HFF-Myc (cell line): ENCODE data around the gene MTG1.

Experiments used
- DNase-seq: peaks from one replicate; pipeline ENCODE4 v3.0.0-alpha.2; 2011; ENCODE audit warnings: low read depth; ENCODE audit errors: extremely low read depth
- H3K4me3 ChIP-seq: replicated peaks from 2 replicates; pipeline ENCODE4 v1.5.1; 2011; ENCODE audit warnings: low read depth, mild to moderate bottlenecking, control low read depth, low read length
- CTCF ChIP-seq: IDR thresholded peaks from 2 replicates; pipeline ENCODE4 v1.5.1; 2012; ENCODE audit warnings: mild to moderate bottlenecking, low read depth, low read length, control low read depth; ENCODE audit errors: missing control alignments

Gene MTG1

GRCh38 chr10:133451346-133451745 is 57.4 kb downstream of the MTG1 start:
- DNase-seq: no peak
- TF ChIP-seq CTCF: no peak

DNA sequence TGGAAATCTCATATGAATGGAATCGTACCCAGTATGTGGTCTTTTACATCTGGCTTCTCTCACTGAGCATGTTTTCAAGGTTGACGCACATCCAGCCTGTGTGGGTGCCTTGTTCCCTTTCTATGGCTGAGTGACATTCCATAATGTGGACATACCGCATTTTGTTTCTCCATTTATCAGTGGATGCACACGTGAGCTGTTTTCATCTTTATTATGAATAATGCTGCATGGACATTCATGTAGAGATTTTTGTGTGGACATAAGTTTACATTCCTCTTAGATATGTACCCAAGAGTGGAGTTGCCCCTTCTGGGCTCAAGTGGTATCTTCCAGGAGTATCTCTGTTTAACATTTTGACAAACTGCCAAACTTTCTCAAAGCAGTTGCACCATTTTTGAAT is 58.5 kb downstream of the MTG1 start:
- H3K4me3 ChIP-seq: no peak overlapping the region
- TF ChIP-seq CTCF: no peak
- no peak for DNase-seq

More at GRCh38 chr10:133451346-133451745, 57.4 kb downstream of the MTG1 start:
- no peak overlapping the region for H3K4me3 ChIP-seq

DNA sequence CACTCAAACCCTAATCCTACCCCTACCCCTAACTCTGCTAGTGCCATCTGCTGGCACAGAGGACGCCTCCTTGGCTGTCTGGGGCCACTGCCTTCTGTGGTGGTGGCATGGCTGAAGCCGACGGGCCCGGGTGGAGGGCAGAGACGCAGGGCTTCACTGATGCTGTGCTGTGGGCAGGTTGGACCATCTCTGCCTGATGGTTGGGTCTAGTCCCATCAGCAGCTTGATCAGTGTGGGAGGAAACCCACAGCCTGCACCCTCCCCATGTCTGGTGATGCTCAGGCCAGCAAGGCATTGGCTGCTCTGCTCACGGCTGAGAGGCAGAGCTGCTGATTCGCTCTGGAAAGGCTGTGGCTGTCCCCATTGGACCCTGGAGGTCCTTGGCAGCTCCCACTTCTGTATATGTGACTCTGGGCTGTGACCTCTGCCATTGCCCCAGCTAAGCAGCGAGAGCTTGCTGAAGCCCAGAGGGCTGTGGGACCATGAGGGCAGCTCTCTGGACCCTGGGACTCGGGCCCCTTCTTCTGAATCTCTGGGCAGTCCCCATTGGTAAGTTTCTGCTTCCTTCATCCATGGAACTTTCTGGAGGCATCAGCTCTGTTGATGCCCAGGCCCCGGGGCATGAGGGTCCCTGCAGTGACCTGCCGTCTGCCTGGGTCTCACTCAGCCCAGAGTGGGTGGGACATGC is 59.7 kb downstream of the MTG1 start, which contains the start of gene SCART1:
TSS of gene SCART1 (plus strand) at position 430 of the 688 bp plus-strand sequence. CDS start at position 483, 53 bp downstream.
- no peak within 1 kb of the TSS for H3K4me3 ChIP-seq
- no peak for DNase-seq
- no peak for TF ChIP-seq CTCF

DNA sequence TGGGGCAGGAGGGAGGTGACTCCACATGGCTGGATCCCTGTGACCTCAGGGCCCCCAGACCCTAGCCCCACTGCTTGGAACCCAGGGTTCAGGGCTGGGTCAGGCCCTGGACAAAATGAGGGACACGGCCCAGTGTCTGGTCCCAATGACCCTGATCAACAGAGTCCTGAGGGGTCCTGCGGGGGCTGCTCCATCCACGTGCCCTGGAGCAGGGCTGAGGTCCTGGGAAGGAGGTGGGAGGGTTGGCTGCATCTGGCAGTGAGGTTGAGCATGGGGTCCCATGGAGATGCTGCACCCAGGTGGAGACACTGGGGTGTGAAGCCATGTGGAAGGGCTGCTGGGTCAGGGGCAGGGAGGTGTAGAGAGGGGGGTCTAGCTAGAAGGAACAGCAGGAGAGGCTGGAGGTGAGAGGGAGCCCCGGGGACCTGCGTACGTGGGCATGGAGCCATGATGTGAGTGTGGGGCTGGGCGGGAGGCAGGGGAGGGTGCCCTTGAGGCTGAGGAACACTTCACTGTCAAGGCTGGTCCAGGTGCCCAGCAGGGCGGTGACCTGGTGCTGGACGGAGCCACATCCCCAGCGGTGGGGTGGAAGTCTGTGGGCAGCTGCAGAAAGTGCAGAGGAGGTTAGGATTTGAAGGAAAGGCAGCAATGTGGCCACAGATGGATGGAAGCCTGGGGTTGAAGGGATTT is 60.4 kb downstream of the MTG1 start:
- DNase-seq: no peak
- no peak for TF ChIP-seq CTCF
- H3K4me3 ChIP-seq: no peak overlapping the region

- DNase-seq: no peak
- no peak overlapping the region for H3K4me3 ChIP-seq
- TF ChIP-seq CTCF: no peak
Measured at GRCh38 chr10:133455196-133455595, 61.2 kb downstream of the MTG1 start.

DNA sequence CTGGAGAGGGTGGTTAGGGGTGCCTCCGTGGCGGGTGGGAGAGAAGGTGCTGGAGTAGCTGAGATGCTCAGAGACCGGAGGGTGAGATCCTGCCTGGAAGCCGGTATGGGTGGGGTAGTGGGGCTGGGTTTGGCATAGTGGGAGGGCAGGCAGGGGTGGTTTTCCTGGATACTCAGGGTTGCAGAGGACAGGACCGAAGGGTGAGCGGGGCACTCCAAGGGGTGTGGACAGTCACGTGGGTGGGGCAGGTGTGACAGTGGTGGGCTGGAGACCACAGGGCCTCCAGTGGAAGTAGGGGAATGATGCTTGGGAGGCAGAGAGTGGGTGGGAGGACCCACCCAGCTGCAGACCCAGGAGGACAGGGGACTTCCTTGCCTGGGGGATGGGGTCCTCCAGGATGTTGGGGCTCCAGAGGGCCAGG is 61.7 kb downstream of the MTG1 start:
- no peak overlapping the region for H3K4me3 ChIP-seq
- DNase-seq: no peak
- no peak for TF ChIP-seq CTCF
